ENCODE data around the gene MRPL34. TPM values are rescaled to one million over a fixed set of nuclear protein-coding genes. Genes with fewer than 3 reads are reported as not detected.

Gene MRPL34
- total RNA-seq, 1 experiment from 2014 or later, result 191 TPM

GRCh38 chr19:17351815-17352435 lies 46.3 kb downstream of the MRPL34 start:
- TF ChIP-seq CTCF (conservative IDR thresholded peaks at IDR 0.05; ENCODE audit: low read depth, low read length), result no peak
- no peak for TF ChIP-seq EZH2phosphoT487 (IDR thresholded peaks at IDR 0.05; ENCODE audit: borderline replicate concordance, low read length)
- TF ChIP-seq EZH2 (IDR thresholded peaks at IDR 0.05; ENCODE audit: low read length, unreplicated experiment), result no peak
- POLR2A ChIA-PET (ENCODE audit: unreplicated experiment), result no interaction called here
- intact Hi-C loops (cut with micrococcal nuclease), result no loop called here

GRCh38 chr19:17352608-17353280 lies 47.1 kb downstream of the MRPL34 start:
- Histone ChIP-seq H3K4me1 (ENCODE audit: insufficient read depth, low read length) (peaks cover 10% of the 10 kb centered on the region; the same call in 1 of the 2 replicates), H4K20me1 (ENCODE audit: low read length) (no peaks in the 10 kb centered on the region), H3K9me3 (ENCODE audit: low read length) (no peaks in the 10 kb centered on the region), H2AFZ (ENCODE audit: low read length) (no peak overlapping the region), H3K4me2 (ENCODE audit: low read length) (no peak overlapping the region), H3F3A (ENCODE audit: low read length, unreplicated experiment) (no peaks in the 10 kb centered on the region), H3K79me2 (ENCODE audit: low read length) (no peaks in the 10 kb centered on the region), H3K4me3 (ENCODE audit: low read length) (no peak overlapping the region), H3K36me3 (ENCODE audit: low read depth, low read length) (no peaks in the 10 kb centered on the region), H3K27me3 (ENCODE audit: low read length) (no peaks in the 10 kb centered on the region), H3K9me2 (replicated peaks; ENCODE audit: low read length) (no peaks in the 10 kb centered on the region), H3K27ac (ENCODE audit: low read length) (no peak overlapping the region), H3K9ac (ENCODE audit: low read length) (no peak overlapping the region)
- TF ChIP-seq EZH2phosphoT487 (IDR thresholded peaks at IDR 0.05; ENCODE audit: borderline replicate concordance, low read length), result no peak
- CTCF ChIA-PET, result no interaction called here
- BruUV-seq (replicated peaks), result no TSS peak
- no peak for ATAC-seq
- POLR2A ChIA-PET (ENCODE audit: unreplicated experiment), result no interaction called here
- no peak for DNase-seq
- intact Hi-C loops (cut with micrococcal nuclease), result no loop called here

More at GRCh38 chr19:17351815-17352435, 46.3 kb downstream of the MRPL34 start:
- no peak overlapping the region for H3K4me2 ChIP-seq (ENCODE audit: low read length)
- H3K36me3 ChIP-seq (ENCODE audit: low read depth, low read length), result no peaks in the 10 kb centered on the region
- DNase-seq, result no peak
- H3K79me2 ChIP-seq (ENCODE audit: low read length), result no peaks in the 10 kb centered on the region
- CTCF ChIA-PET, result no interaction called here
- H3K27me3 ChIP-seq (ENCODE audit: low read length), result no peaks in the 10 kb centered on the region
- no peaks in the 10 kb centered on the region for H3F3A ChIP-seq (ENCODE audit: low read length, unreplicated experiment)
- peaks cover 10% of the 10 kb centered on the region; the same call in 1 of the 2 replicates for H3K4me1 ChIP-seq (ENCODE audit: insufficient read depth, low read length)
- H3K27ac ChIP-seq (ENCODE audit: low read length), result no peak overlapping the region
- ATAC-seq, result no peak
- no peaks in the 10 kb centered on the region for H3K9me2 ChIP-seq (replicated peaks; ENCODE audit: low read length)
- H3K4me3 ChIP-seq (ENCODE audit: low read length), result no peak overlapping the region
- no TSS peak for BruUV-seq (replicated peaks)
- no peaks in the 10 kb centered on the region for H4K20me1 ChIP-seq (ENCODE audit: low read length)
- no peak overlapping the region for H3K9ac ChIP-seq (ENCODE audit: low read length)
- H3K9me3 ChIP-seq (ENCODE audit: low read length), result no peaks in the 10 kb centered on the region
- H2AFZ ChIP-seq (ENCODE audit: low read length), result no peak overlapping the region

- no peaks in the 10 kb centered on the region for H3K9me2 ChIP-seq (replicated peaks; ENCODE audit: low read length)
- ChIA-PET POLR2A (ENCODE audit: unreplicated experiment) (no interaction called here), CTCF (no interaction called here)
- DNase-seq, result no peak
- peaks cover 9% of the 10 kb centered on the region; the same call in 1 of the 2 replicates for H3K4me1 ChIP-seq (ENCODE audit: insufficient read depth, low read length)
- no TSS peak for BruUV-seq (replicated peaks)
- ATAC-seq, result no peak
- H3K27ac ChIP-seq (ENCODE audit: low read length), result no peak overlapping the region
- no peaks in the 10 kb centered on the region for H3K9me3 ChIP-seq (ENCODE audit: low read length)
- H3K79me2 ChIP-seq (ENCODE audit: low read length), result no peaks in the 10 kb centered on the region
- H4K20me1 ChIP-seq (ENCODE audit: low read length), result no peaks in the 10 kb centered on the region
- H3K4me3 ChIP-seq (ENCODE audit: low read length), result no peak overlapping the region
- no peak overlapping the region for H3K4me2 ChIP-seq (ENCODE audit: low read length)
- H2AFZ ChIP-seq (ENCODE audit: low read length), result no peak overlapping the region
- H3K36me3 ChIP-seq (ENCODE audit: low read depth, low read length), result no peaks in the 10 kb centered on the region
- H3K9ac ChIP-seq (ENCODE audit: low read length), result no peak overlapping the region
- H3F3A ChIP-seq (ENCODE audit: low read length, unreplicated experiment), result no peaks in the 10 kb centered on the region
- TF ChIP-seq EZH2 (IDR thresholded peaks at IDR 0.05; ENCODE audit: low read length, unreplicated experiment) (no peak), CTCF (conservative IDR thresholded peaks at IDR 0.05; ENCODE audit: low read depth, low read length) (no peak), EZH2phosphoT487 (IDR thresholded peaks at IDR 0.05; ENCODE audit: borderline replicate concordance, low read length) (no peak)
- intact Hi-C loops (cut with micrococcal nuclease), result no loop called here
- H3K27me3 ChIP-seq (ENCODE audit: low read length), result no peaks in the 10 kb centered on the region
Observed at GRCh38 chr19:17353386-17353785, 47.7 kb downstream of the MRPL34 start.

Other genes with a start within 250 kb of the MRPL34 start
- 19.1 and 21.3 TPM in 2 replicates for gene HAUS8, start 230.4 kb upstream of the MRPL34 start, total RNA-seq (2014; rRNA removed)
- gene MYO9B, start 230.1 kb upstream of the MRPL34 start, total RNA-seq (2014; rRNA removed), result 68.3 and 76.1 TPM in 2 replicates
- gene USE1, start 90.5 kb upstream of the MRPL34 start, total RNA-seq (2014; rRNA removed), result 32.5 and 41.5 TPM in 2 replicates
- 5.6 and 9.4 TPM in 2 replicates for gene OCEL1, start 79.6 kb upstream of the MRPL34 start, total RNA-seq (2014; rRNA removed)
- 134 and 159 TPM in 2 replicates for gene NR2F6, start 60.0 kb upstream of the MRPL34 start, total RNA-seq (2014; rRNA removed)
- not detected in 2 replicates for gene USHBP1, start 41.1 kb upstream of the MRPL34 start, total RNA-seq (2014; rRNA removed)
- gene BABAM1, start 38.4 kb upstream of the MRPL34 start, total RNA-seq (2014; rRNA removed), result 196 and 214 TPM in 2 replicates
- gene ANKLE1, start 24.0 kb upstream of the MRPL34 start, total RNA-seq (2014; rRNA removed), result 2.2 and 3.1 TPM in 2 replicates
- 42.4 and 53.8 TPM in 2 replicates for gene ABHD8, start 2.4 kb upstream of the MRPL34 start, total RNA-seq (2014; rRNA removed)
- gene DDA1, start 3.7 kb downstream of the MRPL34 start, total RNA-seq (2014; rRNA removed), result 85.0 and 87.9 TPM in 2 replicates
- 12.1 and 15.4 TPM in 2 replicates for gene ANO8, start 29.0 kb downstream of the MRPL34 start, total RNA-seq (2014; rRNA removed)
- 86.0 and 109 TPM in 2 replicates for gene GTPBP3, start 31.7 kb downstream of the MRPL34 start, total RNA-seq (2014; rRNA removed)
- not detected in 2 replicates for gene PLVAP, start 71.5 kb downstream of the MRPL34 start, total RNA-seq (2014; rRNA removed)
- not detected in 2 replicates for gene CCDC194, start 88.3 kb downstream of the MRPL34 start, total RNA-seq (2014; rRNA removed)
- 0.84 and 1.3 TPM in 2 replicates for gene BST2, start 99.8 kb downstream of the MRPL34 start, total RNA-seq (2014; rRNA removed)
- gene MVB12A, start 114.2 kb downstream of the MRPL34 start, total RNA-seq (2014; rRNA removed), result 82.5 and 103 TPM in 2 replicates
- gene TMEM221, start 142.8 kb downstream of the MRPL34 start, total RNA-seq (2014; rRNA removed), result 1.7 and 3.0 TPM in 2 replicates
- not detected in 2 replicates for gene NXNL1, start 155.1 kb downstream of the MRPL34 start, total RNA-seq (2014; rRNA removed)
- 8.9 and 9.7 TPM in 2 replicates for gene SLC27A1, start 164.7 kb downstream of the MRPL34 start, total RNA-seq (2014; rRNA removed)
- gene PGLS, start 205.8 kb downstream of the MRPL34 start, total RNA-seq (2014; rRNA removed), result 130 and 146 TPM in 2 replicates
- gene COLGALT1, start 249.8 kb downstream of the MRPL34 start, total RNA-seq (2014; rRNA removed), result 80.7 and 98.8 TPM in 2 replicates